ENCODE data around the gene SLC8A3. TPM values are rescaled to one million over a fixed set of nuclear protein-coding genes. Genes with fewer than 3 reads are reported as not detected.

The SLC8A3 gene
- total RNA-seq, 1 donor from 2014 or later, result 0.08 TPM

DNA sequence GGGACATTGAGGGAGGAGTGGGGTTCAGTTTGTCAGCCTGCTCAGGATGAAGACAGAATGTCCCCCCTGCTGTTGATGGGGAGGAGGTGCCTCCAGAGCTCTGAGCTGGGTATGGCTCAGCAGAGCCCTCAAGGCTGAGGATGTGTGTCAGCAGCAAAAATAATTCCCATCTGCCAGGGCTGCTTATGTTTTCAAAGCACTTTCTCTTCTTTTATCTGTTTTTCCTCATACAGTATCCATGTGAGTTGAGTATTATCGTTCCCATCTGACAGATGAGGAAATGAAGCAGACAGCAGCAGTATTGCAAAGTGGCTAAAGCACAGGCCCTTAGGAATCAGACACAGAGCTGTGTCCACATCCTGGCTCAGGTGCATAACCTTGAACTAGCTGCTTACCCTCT is 94.1 kb downstream of the SLC8A3 start:
- no peak for DNase-seq (ENCODE audit: low read depth)
- H3K4me3 ChIP-seq (ENCODE audit: low read depth, low read length), result no peak overlapping the region
- H3K27me3 ChIP-seq (ENCODE audit: control insufficient read depth, insufficient read depth, low read length), result peaks cover 6% of the 10 kb centered on the region
- H3K36me3 ChIP-seq (ENCODE audit: control insufficient read depth, insufficient read depth, low read length), result no peaks in the 10 kb centered on the region
- TF ChIP-seq, protein P1, sequence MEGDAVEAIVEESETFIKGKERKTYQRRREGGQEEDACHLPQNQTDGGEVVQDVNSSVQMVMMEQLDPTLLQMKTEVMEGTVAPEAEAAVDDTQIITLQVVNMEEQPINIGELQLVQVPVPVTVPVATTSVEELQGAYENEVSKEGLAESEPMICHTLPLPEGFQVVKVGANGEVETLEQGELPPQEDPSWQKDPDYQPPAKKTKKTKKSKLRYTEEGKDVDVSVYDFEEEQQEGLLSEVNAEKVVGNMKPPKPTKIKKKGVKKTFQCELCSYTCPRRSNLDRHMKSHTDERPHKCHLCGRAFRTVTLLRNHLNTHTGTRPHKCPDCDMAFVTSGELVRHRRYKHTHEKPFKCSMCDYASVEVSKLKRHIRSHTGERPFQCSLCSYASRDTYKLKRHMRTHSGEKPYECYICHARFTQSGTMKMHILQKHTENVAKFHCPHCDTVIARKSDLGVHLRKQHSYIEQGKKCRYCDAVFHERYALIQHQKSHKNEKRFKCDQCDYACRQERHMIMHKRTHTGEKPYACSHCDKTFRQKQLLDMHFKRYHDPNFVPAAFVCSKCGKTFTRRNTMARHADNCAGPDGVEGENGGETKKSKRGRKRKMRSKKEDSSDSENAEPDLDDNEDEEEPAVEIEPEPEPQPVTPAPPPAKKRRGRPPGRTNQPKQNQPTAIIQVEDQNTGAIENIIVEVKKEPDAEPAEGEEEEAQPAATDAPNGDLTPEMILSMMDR (IDR thresholded peaks at IDR 0.05; ENCODE audit: insufficient read depth, low read length, poor library complexity, severe bottlenecking), result no peak

DNA sequence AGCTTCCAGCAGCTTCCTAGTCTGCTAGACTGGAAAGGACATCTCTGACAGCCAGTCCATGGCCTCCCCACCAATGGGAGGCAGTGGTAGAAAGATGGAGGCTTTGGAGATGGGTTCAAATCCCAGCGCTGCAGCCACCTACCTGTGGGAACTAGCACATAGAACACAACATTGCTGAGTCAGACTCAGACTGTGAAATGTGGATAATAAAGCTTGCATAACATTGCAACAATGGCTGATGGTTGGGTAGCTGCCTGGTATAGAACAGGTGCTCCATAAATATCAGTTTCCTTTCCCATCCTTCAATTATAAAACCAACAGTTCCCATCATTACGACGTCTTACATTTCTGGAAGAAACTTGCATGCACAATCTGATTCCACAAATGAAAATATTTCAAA is 94.6 kb downstream of the SLC8A3 start:
- DNase-seq (ENCODE audit: low read depth), result no peak
- H3K27me3 ChIP-seq (ENCODE audit: control insufficient read depth, insufficient read depth, low read length), result peaks cover 6% of the 10 kb centered on the region
- no peaks in the 10 kb centered on the region for H3K36me3 ChIP-seq (ENCODE audit: control insufficient read depth, insufficient read depth, low read length)
- H3K4me3 ChIP-seq (ENCODE audit: low read depth, low read length), result no peak overlapping the region
- TF ChIP-seq, protein P1 (IDR thresholded peaks at IDR 0.05; ENCODE audit: insufficient read depth, low read length, poor library complexity, severe bottlenecking), result no peak

DNA sequence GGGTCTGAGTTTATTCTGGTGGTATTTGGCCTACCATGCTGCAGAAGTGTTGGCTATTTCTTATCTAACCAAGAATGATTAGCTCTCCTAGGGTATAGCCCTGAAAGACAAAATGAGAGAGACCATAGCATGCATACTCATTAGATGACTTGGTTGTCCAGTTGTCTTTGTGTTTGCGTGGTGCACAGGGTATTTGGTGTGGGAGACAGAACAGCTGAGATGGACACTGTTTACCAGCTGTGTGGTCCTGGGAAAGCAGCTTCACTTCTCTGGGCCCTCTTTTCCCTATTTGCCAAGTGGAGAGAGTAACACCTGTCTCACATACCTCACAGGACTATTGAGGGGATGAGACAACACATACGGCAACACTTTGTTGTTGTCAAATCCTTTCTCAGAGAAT is 95.6 kb downstream of the SLC8A3 start:
- TF ChIP-seq, protein P1 (IDR thresholded peaks at IDR 0.05; ENCODE audit: insufficient read depth, low read length, poor library complexity, severe bottlenecking), result no peak
- peaks cover 3% of the 10 kb centered on the region for H3K27me3 ChIP-seq (ENCODE audit: control insufficient read depth, insufficient read depth, low read length)
- no peak overlapping the region for H3K4me3 ChIP-seq (ENCODE audit: low read depth, low read length)
- H3K36me3 ChIP-seq (ENCODE audit: control insufficient read depth, insufficient read depth, low read length), result no peaks in the 10 kb centered on the region
- no peak for DNase-seq (ENCODE audit: low read depth)

DNA sequence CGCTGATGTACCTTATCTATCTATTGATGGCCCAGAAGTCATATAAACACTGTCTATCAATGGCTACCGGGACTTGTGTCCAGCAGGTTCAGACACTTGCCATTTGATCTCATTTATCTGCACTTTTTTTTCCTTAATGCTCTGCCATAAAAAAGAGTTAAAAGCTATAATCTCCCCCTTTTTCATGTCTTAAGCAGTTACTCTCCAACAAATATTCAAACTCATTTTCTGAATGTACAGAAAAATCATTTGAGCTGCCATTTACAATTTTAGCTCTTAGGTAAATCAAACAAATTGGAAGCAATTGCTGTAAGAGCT is 101.4 kb downstream of the SLC8A3 start:
- DNase-seq (ENCODE audit: low read depth), result no peak
- TF ChIP-seq, protein P1 (IDR thresholded peaks at IDR 0.05; ENCODE audit: insufficient read depth, low read length, poor library complexity, severe bottlenecking), result no peak
- Histone ChIP-seq H3K27me3 (ENCODE audit: control insufficient read depth, insufficient read depth, low read length) (no peaks in the 10 kb centered on the region), H3K4me3 (ENCODE audit: low read depth, low read length) (no peak overlapping the region), H3K36me3 (ENCODE audit: control insufficient read depth, insufficient read depth, low read length) (no peaks in the 10 kb centered on the region)

DNA sequence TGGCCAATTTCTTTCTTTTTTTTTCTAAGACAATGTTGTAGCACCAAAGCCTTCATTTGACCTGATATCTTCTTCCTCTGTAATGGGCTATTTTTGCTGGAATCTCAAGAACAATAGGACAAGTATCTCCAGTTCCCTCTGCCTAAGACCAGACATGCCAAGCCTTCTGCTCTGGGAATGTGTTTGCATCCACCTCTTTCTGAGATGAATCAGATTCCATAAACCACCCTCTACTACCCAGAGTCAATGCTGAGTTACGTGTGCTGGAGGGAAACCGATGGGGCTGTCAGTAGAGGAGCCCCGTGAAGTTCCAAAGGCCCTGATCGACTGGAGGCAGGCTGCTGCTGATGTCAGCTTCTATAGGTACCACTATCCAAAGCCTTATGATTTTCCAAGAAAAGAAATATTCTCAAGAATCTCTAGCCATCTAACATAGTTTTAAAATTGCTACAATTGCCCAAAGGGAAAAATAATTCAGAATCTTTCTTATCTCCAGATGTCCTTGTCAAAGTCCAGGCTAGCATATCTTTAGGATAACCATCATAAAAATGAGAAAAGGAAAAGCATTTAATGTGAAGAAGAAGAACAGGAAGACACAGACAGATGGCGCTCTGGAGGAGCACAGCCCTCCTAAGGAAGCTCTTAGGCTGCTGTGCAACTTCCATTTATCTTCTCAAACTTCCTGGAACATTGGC is 101.9 kb downstream of the SLC8A3 start:
- TF ChIP-seq, protein P1 (IDR thresholded peaks at IDR 0.05; ENCODE audit: insufficient read depth, low read length, poor library complexity, severe bottlenecking), result peak; percentile 64
- DNase-seq (ENCODE audit: low read depth), result no peak

DNA sequence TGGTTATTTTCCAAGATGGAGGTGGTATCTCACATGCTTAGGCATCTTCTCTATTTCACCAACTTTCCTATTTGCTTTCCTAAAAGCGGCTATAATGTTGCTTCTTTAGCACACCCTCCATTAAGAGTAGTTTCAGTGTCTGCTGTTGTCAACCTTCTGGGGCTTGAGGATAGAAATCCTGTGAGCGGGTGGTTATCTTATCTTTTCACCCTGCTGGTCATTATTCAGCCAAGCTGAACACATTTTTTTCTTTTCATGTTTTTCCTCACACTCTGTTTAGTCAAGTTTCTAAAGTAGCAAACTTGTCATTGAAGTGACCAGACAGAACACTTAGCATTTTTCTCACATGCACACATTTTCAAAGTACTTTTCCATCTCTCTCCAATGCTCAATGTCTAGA is 104.5 kb downstream of the SLC8A3 start:
- DNase-seq (ENCODE audit: low read depth), result no peak
- H3K36me3 ChIP-seq (ENCODE audit: control insufficient read depth, insufficient read depth, low read length), result no peaks in the 10 kb centered on the region
- no peak overlapping the region for H3K4me3 ChIP-seq (ENCODE audit: low read depth, low read length)
- no peaks in the 10 kb centered on the region for H3K27me3 ChIP-seq (ENCODE audit: control insufficient read depth, insufficient read depth, low read length)
- TF ChIP-seq, protein P1 (IDR thresholded peaks at IDR 0.05; ENCODE audit: insufficient read depth, low read length, poor library complexity, severe bottlenecking), result no peak

More for the DNA sequence above, 101.9 kb downstream of the SLC8A3 start:
- Histone ChIP-seq H3K4me3 (ENCODE audit: low read depth, low read length) (no peak overlapping the region), H3K27me3 (ENCODE audit: control insufficient read depth, insufficient read depth, low read length) (no peaks in the 10 kb centered on the region), H3K36me3 (ENCODE audit: control insufficient read depth, insufficient read depth, low read length) (no peaks in the 10 kb centered on the region)
